HG03095 (cell line): ENCODE results near the gene MAOB.
A peak's percentile ranks its signal among the peaks of the same experiment; 100 is the strongest.
"Not testable (repeated sequence)": the region's sequence is repeated elsewhere in the genome, so short reads cannot be mapped to it uniquely, and the experiment has no call there.

ENCODE experiments used
- ATAC-seq: cut with Tn5 transposase; IDR thresholded peaks from one replicate; pipeline ENCODE4 v1.9.1; 2021; ENCODE audit warnings: moderate library complexity; ENCODE audit not compliant: unreplicated experiment

The MAOB gene

DNA sequence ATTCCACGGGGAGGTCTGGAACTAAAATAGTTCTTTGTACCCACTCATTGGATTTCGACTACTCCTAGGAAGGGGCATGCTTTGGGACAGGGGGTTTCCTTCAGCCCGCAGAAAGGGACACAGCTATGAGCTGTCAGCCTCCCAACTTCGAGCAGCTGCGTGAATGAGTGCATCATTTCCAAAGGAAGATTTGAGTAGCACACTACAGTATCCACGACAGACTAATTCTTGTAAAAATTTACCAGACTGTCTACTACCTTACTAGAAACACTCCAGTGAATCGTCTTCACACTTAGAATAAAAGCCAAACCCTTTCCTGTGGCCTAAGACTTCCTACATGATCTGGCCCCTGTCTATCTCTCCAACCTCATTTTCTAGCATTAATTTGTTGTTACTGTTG, 124.2 kb downstream of the MAOB start:
- ATAC-seq, result no peak

DNA sequence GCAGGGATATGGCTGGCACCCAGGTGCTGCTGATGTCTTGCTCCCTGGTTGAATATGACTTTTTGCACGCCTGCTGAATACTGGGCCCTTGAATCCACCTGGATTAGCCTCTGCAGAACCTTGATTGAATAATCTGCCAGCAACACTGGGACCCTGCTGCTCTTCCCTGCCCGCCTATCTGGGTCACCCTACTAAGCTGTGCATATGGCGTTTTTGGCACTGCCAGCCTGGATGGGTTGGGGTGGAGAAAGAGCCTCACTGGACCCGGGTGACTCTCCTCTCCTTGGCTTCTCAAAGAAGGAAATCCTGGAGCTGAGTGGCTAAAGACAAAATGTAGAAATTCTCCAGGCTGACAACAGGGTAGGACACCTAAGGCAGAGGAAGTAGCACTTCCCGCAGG, 126.2 kb downstream of the MAOB start:
- no peak for ATAC-seq

- ATAC-seq, result no peak
Measured at GRCh38 chrX:43753637-43754036, 128.6 kb downstream of the MAOB start.

- ATAC-seq, result peak; percentile 76
Measured at GRCh38 chrX:43750248-43750676, 132.0 kb downstream of the MAOB start.

- no peak for ATAC-seq
Measured at GRCh38 chrX:43747476-43747875, 134.8 kb downstream of the MAOB start.

DNA sequence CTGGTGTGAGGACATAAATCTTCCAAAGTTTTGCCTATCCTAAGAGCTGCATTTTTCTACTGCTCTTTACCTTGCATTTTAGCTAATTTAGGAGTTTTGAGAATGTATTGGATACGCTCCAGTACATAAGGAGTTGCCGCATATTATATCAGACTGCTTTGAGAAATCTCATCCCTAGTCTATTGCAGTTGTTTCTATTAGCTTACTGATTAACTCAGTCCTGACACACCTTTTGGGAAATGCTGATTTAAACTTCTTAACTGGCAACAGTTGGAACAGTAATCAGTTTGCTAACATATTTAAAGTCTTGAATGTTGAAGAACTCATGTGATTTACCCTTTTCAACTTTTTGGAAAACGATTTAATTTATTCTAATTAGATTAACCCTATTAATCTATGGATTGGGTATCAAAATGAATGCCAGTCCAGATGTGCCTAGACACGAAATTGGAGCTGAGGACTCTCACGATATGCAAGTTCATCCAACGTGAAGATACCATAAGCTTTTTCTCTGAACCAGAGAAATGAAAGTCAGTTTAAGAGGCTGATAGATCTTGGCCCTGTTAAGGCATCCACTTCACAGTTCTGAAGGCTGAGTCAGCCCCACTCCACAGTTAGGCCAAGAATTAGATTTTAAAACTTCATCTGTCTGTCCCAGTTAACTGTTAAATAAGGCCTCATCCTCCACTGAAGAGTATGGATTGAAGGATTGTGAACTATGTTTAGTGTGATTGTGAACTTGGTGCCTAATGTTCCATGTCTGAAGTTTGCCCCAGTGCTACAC, 136.1 kb downstream of the MAOB start:
- no peak for ATAC-seq

DNA sequence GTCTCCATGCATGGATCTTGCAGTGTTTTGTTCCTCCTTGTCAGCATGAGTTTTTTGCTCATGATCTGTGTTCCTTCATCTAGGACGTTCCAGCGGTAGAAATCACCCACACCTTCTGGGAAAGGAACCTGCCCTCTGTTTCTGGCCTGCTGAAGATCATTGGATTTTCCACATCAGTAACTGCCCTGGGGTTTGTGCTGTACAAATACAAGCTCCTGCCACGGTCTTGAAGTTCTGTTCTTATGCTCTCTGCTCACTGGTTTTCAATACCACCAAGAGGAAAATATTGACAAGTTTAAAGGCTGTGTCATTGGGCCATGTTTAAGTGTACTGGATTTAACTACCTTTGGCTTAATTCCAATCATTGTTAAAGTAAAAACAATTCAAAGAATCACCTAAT, 138.0 kb downstream of the MAOB start:
- no peak for ATAC-seq

GRCh38 chrX:43743100-43743822, 139.0 kb downstream of the MAOB start:
- no peak for ATAC-seq

GRCh38 chrX:43741843-43742573, 140.2 kb downstream of the MAOB start:
- no peak for ATAC-seq

DNA sequence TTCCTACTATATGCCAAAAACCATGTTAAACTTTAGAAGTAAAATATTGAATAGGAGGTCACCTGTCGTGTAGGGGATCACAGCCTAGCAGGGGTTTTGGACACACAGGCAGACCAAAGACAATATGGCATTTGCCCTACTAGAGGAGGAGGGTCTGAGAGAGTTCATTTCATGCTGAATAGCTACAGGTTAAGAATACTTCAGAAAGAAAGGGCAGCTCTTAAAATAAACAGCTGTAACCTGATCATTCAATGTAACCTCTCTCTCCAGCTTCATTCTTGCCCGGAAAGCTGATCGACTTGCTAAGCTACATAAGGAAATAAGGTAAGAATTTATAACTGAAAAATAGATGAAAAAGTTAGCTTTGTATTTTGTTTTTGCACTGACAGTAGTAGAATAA, 146.3 kb downstream of the MAOB start:
- no peak for ATAC-seq

DNA sequence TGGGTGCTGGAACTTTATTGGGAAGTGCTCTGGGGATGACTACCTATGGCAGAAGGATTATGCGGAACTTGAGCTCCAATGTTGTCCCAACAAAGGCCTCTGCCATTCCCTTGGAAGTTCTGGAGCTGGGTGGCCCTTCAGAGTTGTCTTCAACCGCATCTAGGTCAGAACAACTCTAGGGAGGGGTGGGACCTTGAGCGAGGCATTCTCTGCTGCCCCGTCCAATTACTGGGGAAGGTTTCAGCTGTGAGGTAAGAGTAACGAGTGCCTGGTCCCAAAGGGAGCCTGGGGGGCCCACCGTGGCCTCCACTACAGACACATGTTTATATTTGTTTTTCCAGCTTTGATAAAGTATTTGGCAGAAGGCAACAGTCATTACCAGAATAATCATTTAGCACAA, 146.7 kb downstream of the MAOB start:
- ATAC-seq, result no peak

DNA sequence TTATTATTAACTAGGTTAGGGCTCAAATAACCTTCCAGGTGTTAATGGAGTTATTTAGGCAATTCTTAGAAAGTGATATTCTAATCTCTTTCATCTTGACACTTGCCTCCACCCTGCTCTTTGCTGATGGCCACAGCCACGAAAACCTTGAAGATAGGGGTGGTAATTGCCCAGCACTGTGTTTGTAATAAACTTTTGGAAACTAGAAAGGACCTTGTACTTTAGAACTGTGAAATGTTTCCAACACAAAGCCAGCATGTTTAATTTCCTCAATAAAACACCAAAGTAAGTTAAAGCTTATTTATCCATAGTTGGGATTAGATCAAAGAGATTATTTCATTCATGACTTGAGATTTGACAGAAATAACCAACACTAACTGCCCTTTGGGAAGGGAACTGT, 147.8 kb downstream of the MAOB start:
- ATAC-seq, result no peak

- no peak for ATAC-seq
Measured at GRCh38 chrX:43733699-43734098, 148.6 kb downstream of the MAOB start.

DNA sequence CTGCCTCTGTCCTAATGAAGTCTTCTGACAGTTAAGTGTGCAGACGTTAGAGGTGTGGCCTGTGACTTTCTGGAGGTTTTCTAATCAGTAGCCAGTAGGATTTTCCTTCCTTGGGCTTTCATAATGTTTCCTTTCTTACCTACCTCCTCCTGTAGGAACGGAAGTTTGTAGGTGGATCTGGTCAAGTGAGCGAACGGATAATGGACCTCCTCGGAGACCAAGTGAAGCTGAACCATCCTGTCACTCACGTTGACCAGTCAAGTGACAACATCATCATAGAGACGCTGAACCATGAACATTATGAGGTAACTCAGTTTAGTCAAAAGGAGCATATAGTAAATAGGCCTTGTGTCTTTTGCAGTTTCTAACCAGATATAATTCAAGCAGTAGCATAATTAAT, 151.2 kb downstream of the MAOB start:
- ATAC-seq, result no peak

GRCh38 chrX:43728966-43729365, 153.3 kb downstream of the MAOB start:
- no peak for ATAC-seq

GRCh38 chrX:43728002-43728401, 154.2 kb downstream of the MAOB start:
- ATAC-seq, result no peak

- not testable (repeated sequence) for ATAC-seq
Measured at GRCh38 chrX:43727254-43727653, 155.0 kb downstream of the MAOB start.

GRCh38 chrX:43725227-43725626, 157.0 kb downstream of the MAOB start:
- ATAC-seq, result not testable (repeated sequence)

- ATAC-seq, result no peak
Measured at GRCh38 chrX:43720961-43721360, 161.3 kb downstream of the MAOB start.

GRCh38 chrX:43720082-43720481, 162.2 kb downstream of the MAOB start:
- ATAC-seq, result no peak

DNA sequence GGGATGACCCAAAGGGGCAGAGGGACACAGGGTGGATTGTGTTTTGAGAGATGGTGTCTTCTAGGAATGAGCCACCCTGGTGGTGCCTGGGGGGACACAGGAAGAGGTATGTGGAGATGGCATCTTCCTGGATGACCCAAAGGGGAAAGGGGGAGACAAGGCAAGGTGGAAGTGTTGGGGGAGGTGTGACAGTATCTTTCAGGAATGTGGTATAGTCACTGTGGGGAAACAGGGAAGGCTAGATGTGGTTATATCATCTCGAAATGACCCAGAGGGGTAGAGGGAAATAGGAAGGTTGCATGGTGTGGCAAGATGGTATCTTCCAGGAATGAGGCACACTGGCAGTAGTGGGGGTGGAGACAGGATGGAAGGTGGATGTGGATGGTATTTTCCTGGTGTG, 163.3 kb downstream of the MAOB start:
- no peak for ATAC-seq

DNA sequence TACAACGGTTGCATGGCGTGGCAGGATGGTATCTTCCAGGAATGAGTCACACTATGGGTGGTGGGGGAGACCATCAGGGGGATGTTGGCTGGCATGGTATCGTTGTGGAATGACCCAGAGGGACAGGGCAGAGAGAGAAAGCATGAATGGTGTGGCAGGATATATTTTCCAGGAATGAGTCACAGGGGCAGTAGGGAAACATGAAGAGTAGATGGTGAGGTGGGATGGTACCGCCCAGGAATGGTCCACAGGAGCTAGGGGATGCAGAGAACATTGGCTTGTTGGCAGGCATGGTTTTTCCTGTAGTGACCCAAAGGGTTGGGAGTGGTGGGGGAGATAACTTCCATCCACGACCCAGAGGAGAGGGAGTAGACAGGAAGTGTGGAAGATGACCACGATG, 163.7 kb downstream of the MAOB start:
- ATAC-seq, result no peak
